HEK293 (cell line): ENCODE measurements around the gene PIK3C2B.

Source experiments
- BCL11B ChIP-seq: fragments of 450-650 bp; formaldehyde crosslinking; IDR thresholded peaks from 2 replicates; pipeline ENCODE4 v1.5.1; 2016; ENCODE audit warnings: low read depth, missing biosample characterization, missing genetic modification characterization
- IKZF3 ChIP-seq: fragments of 450-650 bp; IDR thresholded peaks from 2 replicates; pipeline ENCODE4 v1.5.0; 2018; ENCODE audit warnings: missing biosample characterization, mild to moderate bottlenecking, missing genetic modification characterization, moderate library complexity
- KLF7 ChIP-seq: fragments of 450-650 bp; formaldehyde crosslinking; IDR thresholded peaks from 2 replicates; pipeline ENCODE4 v1.5.1; 2016; ENCODE audit warnings: missing biosample characterization, missing genetic modification characterization, borderline replicate concordance
- KLF8 ChIP-seq: fragments of 450-650 bp; formaldehyde crosslinking; IDR thresholded peaks from 2 replicates; pipeline ENCODE4 v1.5.1; 2016; ENCODE audit warnings: missing biosample characterization, missing genetic modification characterization
- MZF1 ChIP-seq: fragments of 450-650 bp; formaldehyde crosslinking; IDR thresholded peaks from 2 replicates; pipeline ENCODE4 v1.5.1; 2017; ENCODE audit warnings: missing biosample characterization, missing genetic modification characterization, borderline replicate concordance
- RBAK ChIP-seq: fragments of 450-650 bp; formaldehyde crosslinking; IDR thresholded peaks from 2 replicates; pipeline ENCODE4 v1.5.1; 2016; ENCODE audit warnings: missing biosample characterization, missing genetic modification characterization
- REPIN1 ChIP-seq: fragments of 450-650 bp; formaldehyde crosslinking; IDR thresholded peaks from 2 replicates; pipeline ENCODE4 v1.5.1; 2017; ENCODE audit warnings: missing biosample characterization, missing genetic modification characterization, low read depth
- WT1 ChIP-seq: fragments of 450-650 bp; formaldehyde crosslinking; IDR thresholded peaks from 2 replicates; pipeline ENCODE4 v1.5.1; 2016; ENCODE audit warnings: missing biosample characterization, missing genetic modification characterization
- ZBTB21 ChIP-seq: fragments of 450-650 bp; formaldehyde crosslinking; IDR thresholded peaks from 2 replicates; pipeline ENCODE4 v1.5.1; 2017; ENCODE audit warnings: missing biosample characterization, missing genetic modification characterization
- ZBTB7A ChIP-seq: fragments of 450-650 bp; formaldehyde crosslinking; IDR thresholded peaks from 2 replicates; pipeline ENCODE4 v1.5.1; 2016; ENCODE audit warnings: low read depth, missing biosample characterization, missing genetic modification characterization
- ZNF140 ChIP-seq: fragments of 450-650 bp; formaldehyde crosslinking; IDR thresholded peaks from 2 replicates; pipeline ENCODE4 v1.5.1; 2016; ENCODE audit warnings: missing biosample characterization, missing genetic modification characterization
- ZNF2 ChIP-seq: fragments of 450-650 bp; formaldehyde crosslinking; IDR thresholded peaks from 2 replicates; pipeline ENCODE4 v1.5.1; 2016; ENCODE audit warnings: missing biosample characterization, missing genetic modification characterization
- ZNF211 ChIP-seq: fragments of 450-650 bp; formaldehyde crosslinking; IDR thresholded peaks from 2 replicates; pipeline ENCODE4 v1.5.1; 2016; ENCODE audit warnings: low read depth, missing biosample characterization, missing genetic modification characterization
- ZNF214 ChIP-seq: fragments of 450-650 bp; formaldehyde crosslinking; IDR thresholded peaks from 2 replicates; pipeline ENCODE4 v1.5.1; 2017; ENCODE audit warnings: missing biosample characterization, mild to moderate bottlenecking, missing genetic modification characterization, borderline replicate concordance
- ZNF324 ChIP-seq: fragments of 450-650 bp; formaldehyde crosslinking; IDR thresholded peaks from 2 replicates; pipeline ENCODE4 v1.5.1; 2016; ENCODE audit warnings: missing biosample characterization, missing genetic modification characterization
- ZNF37A ChIP-seq: fragments of 450-650 bp; IDR thresholded peaks from 2 replicates; pipeline ENCODE4 v1.5.1; 2018; ENCODE audit warnings: missing biosample characterization, missing genetic modification characterization
- ZNF48 ChIP-seq: fragments of 450-650 bp; formaldehyde crosslinking; IDR thresholded peaks from 2 replicates; pipeline ENCODE4 v1.5.1; 2016; ENCODE audit warnings: missing biosample characterization, missing genetic modification characterization
- ZNF501 ChIP-seq: fragments of 450-650 bp; formaldehyde crosslinking; IDR thresholded peaks from 2 replicates; pipeline ENCODE4 v1.5.1; 2016; ENCODE audit warnings: missing biosample characterization, missing genetic modification characterization
- ZNF600 ChIP-seq: fragments of 450-650 bp; formaldehyde crosslinking; IDR thresholded peaks from 2 replicates; pipeline ENCODE4 v1.5.1; 2016; ENCODE audit warnings: missing biosample characterization, missing genetic modification characterization
- ZNF621 ChIP-seq: fragments of 450-650 bp; formaldehyde crosslinking; IDR thresholded peaks from 2 replicates; pipeline ENCODE4 v1.5.1; 2017; ENCODE audit warnings: missing biosample characterization, missing genetic modification characterization
- ZNF701 ChIP-seq: fragments of 450-650 bp; formaldehyde crosslinking; IDR thresholded peaks from 2 replicates; pipeline ENCODE4 v1.5.1; 2016; ENCODE audit warnings: missing biosample characterization, missing genetic modification characterization
- ZNF76 ChIP-seq: fragments of 450-650 bp; formaldehyde crosslinking; IDR thresholded peaks from 2 replicates; pipeline ENCODE4; 2016; ENCODE audit warnings: low read depth, missing biosample characterization, missing genetic modification characterization, borderline replicate concordance
- ZNF791 ChIP-seq: fragments of 450-650 bp; formaldehyde crosslinking; IDR thresholded peaks from 2 replicates; pipeline ENCODE4 v1.5.1; 2016; ENCODE audit warnings: missing biosample characterization, missing genetic modification characterization
- TF ChIP-seq, protein P1 (sequence below): fragments of 450-650 bp; formaldehyde crosslinking; IDR thresholded peaks from 2 replicates; pipeline ENCODE4; 2016; ENCODE audit warnings: missing biosample characterization, missing genetic modification characterization
- TF ChIP-seq, protein P2 (sequence below): fragments of 450-650 bp; formaldehyde crosslinking; IDR thresholded peaks from 2 replicates; pipeline ENCODE4 v1.5.1; 2016; ENCODE audit warnings: missing biosample characterization, missing genetic modification characterization
- TF ChIP-seq, protein P3 (sequence below): fragments of 450-650 bp; formaldehyde crosslinking; IDR thresholded peaks from 2 replicates; pipeline ENCODE4 v1.5.1; 2016; ENCODE audit warnings: missing biosample characterization, missing genetic modification characterization
- TF ChIP-seq, protein P4 (sequence below): fragments of 450-650 bp; formaldehyde crosslinking; IDR thresholded peaks from 2 replicates; pipeline ENCODE4 v1.5.1; 2016; ENCODE audit warnings: missing biosample characterization, missing genetic modification characterization
- TF ChIP-seq, protein P5 (sequence below): fragments of 450-650 bp; formaldehyde crosslinking; IDR thresholded peaks from 2 replicates; pipeline ENCODE4 v1.5.1; 2017; ENCODE audit warnings: missing biosample characterization, missing genetic modification characterization

The PIK3C2B gene

DNA sequence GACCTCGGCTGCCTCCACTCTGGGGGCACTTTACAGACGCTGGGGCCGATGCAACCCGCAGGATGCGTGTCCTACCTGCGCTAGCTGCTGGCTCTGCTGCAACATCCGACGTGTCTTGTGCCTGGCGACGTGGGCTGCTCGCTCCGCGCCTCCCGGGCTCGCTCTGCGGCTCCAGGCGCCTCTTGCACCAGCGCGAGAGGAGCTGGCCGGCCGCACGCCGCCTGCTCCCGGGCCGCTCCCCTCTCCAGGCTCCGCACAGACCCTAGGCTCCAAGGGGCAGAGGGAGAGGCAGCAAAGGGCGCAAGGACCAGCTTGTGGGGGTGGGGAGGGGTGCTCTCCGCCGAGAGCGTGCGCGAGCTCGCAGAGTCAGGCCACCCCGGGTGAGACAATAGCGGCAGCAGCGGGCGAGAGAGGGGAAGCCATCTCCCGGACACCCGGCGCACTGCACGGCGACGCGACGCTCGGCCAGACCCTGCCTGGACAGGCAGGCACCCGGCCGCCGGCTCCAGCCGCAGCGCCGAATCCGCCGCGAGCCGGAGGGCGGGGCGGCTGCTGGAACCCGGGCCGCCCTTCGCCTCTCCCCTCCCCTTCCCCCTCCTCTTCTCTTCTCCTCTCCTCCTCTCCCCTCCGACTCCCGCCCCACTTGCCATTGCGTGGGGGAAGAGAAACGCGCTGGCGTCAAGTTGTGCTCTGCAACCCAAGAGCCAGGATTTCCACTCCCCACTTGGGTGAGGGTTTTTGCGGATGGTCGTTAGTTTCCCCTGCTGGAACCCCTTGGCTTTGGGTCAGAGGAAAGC lies at the start of gene PIK3C2B (continued):
- TF ChIP-seq WT1 (tag by site-specific recombination) (peak; percentile 62), ZNF140 (tag by site-specific recombination) (no peak), ZBTB7A (tag by site-specific recombination) (no peak), ZNF37A (tag by site-specific recombination) (no peak), ZNF501 (tag by site-specific recombination) (peak; percentile 79), ZNF48 (tag by site-specific recombination) (no peak), ZNF324 (tag by site-specific recombination) (peak; percentile 44; the same call in 1 of the 2 replicates), REPIN1 (no peak), KLF8 (peak; percentile 74), KLF7 (tag by site-specific recombination) (peak; percentile 48; the same call in 1 of the 2 replicates), ZNF621 (tag by site-specific recombination) (no peak), ZNF76 (tag by site-specific recombination) (no peak), RBAK (tag by site-specific recombination) (no peak), BCL11B (tag by site-specific recombination) (no peak), ZNF600 (tag by site-specific recombination) (peak; percentile 76), IKZF3 (tag by site-specific recombination) (peak; percentile 69), ZNF214 (no peak), MZF1 (tag by site-specific recombination) (peak; percentile 75; the same call in 1 of the 2 replicates), ZNF2 (tag by site-specific recombination) (0 out of 2 replicates have a peak, but pooled peaks have one; percentile 62), ZNF701 (tag by site-specific recombination) (no peak), ZNF211 (no peak), ZBTB21 (no peak), ZNF791 (tag by site-specific recombination) (no peak)
- TF ChIP-seq, protein P1, sequence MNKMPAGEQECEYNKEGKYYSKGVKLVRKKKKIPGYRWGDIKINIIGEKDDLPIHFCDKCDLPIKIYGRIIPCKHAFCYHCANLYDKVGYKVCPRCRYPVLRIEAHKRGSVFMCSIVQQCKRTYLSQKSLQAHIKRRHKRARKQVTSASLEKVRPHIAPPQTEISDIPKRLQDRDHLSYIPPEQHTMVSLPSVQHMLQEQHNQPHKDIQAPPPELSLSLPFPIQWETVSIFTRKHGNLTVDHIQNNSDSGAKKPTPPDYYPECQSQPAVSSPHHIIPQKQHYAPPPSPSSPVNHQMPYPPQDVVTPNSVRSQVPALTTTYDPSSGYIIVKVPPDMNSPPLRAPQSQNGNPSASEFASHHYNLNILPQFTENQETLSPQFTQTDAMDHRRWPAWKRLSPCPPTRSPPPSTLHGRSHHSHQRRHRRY, result no peak
- TF ChIP-seq, protein P2, sequence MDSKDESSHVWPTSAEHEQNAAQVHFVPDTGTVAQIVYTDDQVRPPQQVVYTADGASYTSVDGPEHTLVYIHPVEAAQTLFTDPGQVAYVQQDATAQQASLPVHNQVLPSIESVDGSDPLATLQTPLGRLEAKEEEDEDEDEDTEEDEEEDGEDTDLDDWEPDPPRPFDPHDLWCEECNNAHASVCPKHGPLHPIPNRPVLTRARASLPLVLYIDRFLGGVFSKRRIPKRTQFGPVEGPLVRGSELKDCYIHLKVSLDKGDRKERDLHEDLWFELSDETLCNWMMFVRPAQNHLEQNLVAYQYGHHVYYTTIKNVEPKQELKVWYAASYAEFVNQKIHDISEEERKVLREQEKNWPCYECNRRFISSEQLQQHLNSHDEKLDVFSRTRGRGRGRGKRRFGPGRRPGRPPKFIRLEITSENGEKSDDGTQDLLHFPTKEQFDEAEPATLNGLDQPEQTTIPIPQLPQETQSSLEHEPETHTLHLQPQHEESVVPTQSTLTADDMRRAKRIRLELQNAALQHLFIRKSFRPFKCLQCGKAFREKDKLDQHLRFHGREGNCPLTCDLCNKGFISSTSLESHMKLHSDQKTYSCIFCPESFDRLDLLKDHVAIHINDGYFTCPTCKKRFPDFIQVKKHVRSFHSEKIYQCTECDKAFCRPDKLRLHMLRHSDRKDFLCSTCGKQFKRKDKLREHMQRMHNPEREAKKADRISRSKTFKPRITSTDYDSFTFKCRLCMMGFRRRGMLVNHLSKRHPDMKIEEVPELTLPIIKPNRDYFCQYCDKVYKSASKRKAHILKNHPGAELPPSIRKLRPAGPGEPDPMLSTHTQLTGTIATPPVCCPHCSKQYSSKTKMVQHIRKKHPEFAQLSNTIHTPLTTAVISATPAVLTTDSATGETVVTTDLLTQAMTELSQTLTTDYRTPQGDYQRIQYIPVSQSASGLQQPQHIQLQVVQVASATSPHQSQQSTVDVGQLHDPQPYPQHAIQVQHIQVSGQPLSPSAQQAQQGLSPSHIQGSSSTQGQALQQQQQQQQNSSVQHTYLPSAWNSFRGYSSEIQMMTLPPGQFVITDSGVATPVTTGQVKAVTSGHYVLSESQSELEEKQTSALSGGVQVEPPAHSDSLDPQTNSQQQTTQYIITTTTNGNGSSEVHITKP (tag by site-specific recombination), result peak; percentile 9
- TF ChIP-seq, protein P3, sequence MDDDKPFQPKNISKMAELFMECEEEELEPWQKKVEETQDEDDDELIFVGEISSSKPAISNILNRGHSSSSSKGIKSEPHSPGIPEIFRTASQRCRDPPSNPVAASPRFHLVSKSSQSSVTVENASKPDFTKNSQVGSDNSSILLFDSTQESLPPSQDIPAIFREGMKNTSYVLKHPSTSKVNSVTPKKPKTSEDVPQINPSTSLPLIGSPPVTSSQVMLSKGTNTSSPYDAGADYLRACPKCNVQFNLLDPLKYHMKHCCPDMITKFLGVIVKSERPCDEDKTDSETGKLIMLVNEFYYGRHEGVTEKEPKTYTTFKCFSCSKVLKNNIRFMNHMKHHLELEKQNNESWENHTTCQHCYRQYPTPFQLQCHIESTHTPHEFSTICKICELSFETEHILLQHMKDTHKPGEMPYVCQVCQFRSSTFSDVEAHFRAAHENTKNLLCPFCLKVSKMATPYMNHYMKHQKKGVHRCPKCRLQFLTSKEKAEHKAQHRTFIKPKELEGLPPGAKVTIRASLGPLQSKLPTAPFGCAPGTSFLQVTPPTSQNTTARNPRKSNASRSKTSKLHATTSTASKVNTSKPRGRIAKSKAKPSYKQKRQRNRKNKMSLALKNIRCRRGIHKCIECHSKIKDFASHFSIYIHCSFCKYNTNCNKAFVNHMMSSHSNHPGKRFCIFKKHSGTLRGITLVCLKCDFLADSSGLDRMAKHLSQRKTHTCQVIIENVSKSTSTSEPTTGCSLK, result no peak
- TF ChIP-seq, protein P4, sequence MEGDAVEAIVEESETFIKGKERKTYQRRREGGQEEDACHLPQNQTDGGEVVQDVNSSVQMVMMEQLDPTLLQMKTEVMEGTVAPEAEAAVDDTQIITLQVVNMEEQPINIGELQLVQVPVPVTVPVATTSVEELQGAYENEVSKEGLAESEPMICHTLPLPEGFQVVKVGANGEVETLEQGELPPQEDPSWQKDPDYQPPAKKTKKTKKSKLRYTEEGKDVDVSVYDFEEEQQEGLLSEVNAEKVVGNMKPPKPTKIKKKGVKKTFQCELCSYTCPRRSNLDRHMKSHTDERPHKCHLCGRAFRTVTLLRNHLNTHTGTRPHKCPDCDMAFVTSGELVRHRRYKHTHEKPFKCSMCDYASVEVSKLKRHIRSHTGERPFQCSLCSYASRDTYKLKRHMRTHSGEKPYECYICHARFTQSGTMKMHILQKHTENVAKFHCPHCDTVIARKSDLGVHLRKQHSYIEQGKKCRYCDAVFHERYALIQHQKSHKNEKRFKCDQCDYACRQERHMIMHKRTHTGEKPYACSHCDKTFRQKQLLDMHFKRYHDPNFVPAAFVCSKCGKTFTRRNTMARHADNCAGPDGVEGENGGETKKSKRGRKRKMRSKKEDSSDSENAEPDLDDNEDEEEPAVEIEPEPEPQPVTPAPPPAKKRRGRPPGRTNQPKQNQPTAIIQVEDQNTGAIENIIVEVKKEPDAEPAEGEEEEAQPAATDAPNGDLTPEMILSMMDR (tag by site-specific recombination), result peak; percentile 80; the same call in 1 of the 2 replicates
- TF ChIP-seq, protein P5, sequence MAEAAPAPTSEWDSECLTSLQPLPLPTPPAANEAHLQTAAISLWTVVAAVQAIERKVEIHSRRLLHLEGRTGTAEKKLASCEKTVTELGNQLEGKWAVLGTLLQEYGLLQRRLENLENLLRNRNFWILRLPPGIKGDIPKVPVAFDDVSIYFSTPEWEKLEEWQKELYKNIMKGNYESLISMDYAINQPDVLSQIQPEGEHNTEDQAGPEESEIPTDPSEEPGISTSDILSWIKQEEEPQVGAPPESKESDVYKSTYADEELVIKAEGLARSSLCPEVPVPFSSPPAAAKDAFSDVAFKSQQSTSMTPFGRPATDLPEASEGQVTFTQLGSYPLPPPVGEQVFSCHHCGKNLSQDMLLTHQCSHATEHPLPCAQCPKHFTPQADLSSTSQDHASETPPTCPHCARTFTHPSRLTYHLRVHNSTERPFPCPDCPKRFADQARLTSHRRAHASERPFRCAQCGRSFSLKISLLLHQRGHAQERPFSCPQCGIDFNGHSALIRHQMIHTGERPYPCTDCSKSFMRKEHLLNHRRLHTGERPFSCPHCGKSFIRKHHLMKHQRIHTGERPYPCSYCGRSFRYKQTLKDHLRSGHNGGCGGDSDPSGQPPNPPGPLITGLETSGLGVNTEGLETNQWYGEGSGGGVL (tag by site-specific recombination), result peak; percentile 100
